Adrenal gland (tissue), 12 donors: ENCODE results near the gene POU2F3. TPM values are rescaled to one million over a fixed set of nuclear protein-coding genes. Genes with fewer than 3 reads are reported as not detected.

Experiments
- DNase-seq, 7 donors: peaks; one replicate each; pipeline ENCODE4 v3.0.0-alpha.2; 2019 to 2020
- H3K27ac ChIP-seq, 5 donors: fragments of 200-600 bp; sonication (generic) in 4 of 5; 1 replicate in 3 of 5; 2 replicates in 2 of 5; pipeline versions ENCODE4 v1.5.1 to v1.8.0; 2016 to 2020; ENCODE audit warnings: mild to moderate bottlenecking in 1 of 5
- H3K27me3 ChIP-seq: fragments of 200-600 bp; 2 replicates; pipeline ENCODE4 v1.8.0; 2021
- H3K36me3 ChIP-seq, 2 donors: fragments of 200-600 bp; replicated peaks in 1 of 2; 1 replicate in 1 of 2; 2 replicates in 1 of 2; pipeline versions ENCODE4 v1.5.1 to v1.8.0; 2018 to 2022
- H3K4me1 ChIP-seq, 2 donors: fragments of 200-600 bp; replicated peaks in 1 of 2; 1 replicate in 1 of 2; 2 replicates in 1 of 2; pipeline versions ENCODE4 v1.5.1 to v1.8.0; 2018 to 2021
- H3K4me3 ChIP-seq, 4 donors: fragments of 200-600 bp; sonication (generic) in 3 of 4; one replicate each; pipeline ENCODE4 v1.5.1; 2016 to 2018
- H3K9me3 ChIP-seq, 3 donors: fragments of 200-600 bp; sonication (generic) in 1 of 3; replicated peaks in 1 of 3; 1 replicate in 2 of 3; 2 replicates in 1 of 3; pipeline versions ENCODE4 v1.5.1 to v1.8.0; 2016 to 2021
- CTCF ChIP-seq, 6 experiments: fragments of 450-650 bp in 4 of 6; fragments of 200-600 bp in 2 of 6; sonication (generic) in 1 of 6; IDR thresholded peaks; 1 replicate in 5 of 6; 2 replicates in 1 of 6; pipeline versions ENCODE4 v1.5.1 to v1.8.0; 2016 to 2021; ENCODE audit warnings: antibody characterized with exemption in 6 of 6, mild to moderate bottlenecking in 2 of 6, moderate library complexity in 1 of 6
- POLR2A ChIP-seq, 2 donors: fragments of 450-650 bp; IDR thresholded peaks; one replicate each; pipeline ENCODE4 v1.6.1; 2017; ENCODE audit warnings: antibody characterized with exemption in 2 of 2, mild to moderate bottlenecking in 2 of 2, moderate library complexity in 1 of 2
- WGBS, 4 donors: extraction: QIAGEN DNeasy Blood & Tissue Kit in 2 of 4; methylation state at CpG; one replicate each; pipeline versions ENCODE4 v1.1.5 to v1.1.7; 2013 to 2017; 5-methylcytosine and 5-hydroxymethylcytosine counted together
- intact Hi-C, 2 donors: fragments of 100-400 bp; cut with DNase I; formaldehyde crosslinking; loops; one replicate each; pipeline versions ENCODE4 v1.14.1 to v1.15.0; 2022 to 2023
- polyA plus RNA-seq, 3 donors: library from polyadenylated mRNA; stranded (reverse); fragments of 200-250 nt in 2 of 3; fragments of 350-450 nt in 1 of 3; fragmentation: Illumina TruSeq in 1 of 3; extraction: RNeasy Lipid Tissue Mini Kit (QIAGEN cat#74804) in 1 of 3; gene quantifications; one replicate each; pipeline ENCODE4 v1.2.3, GENCODE V29; 2013 to 2014
- total RNA-seq, 9 donors: library from RNA; depleted of rRNA in 4 of 9; stranded (reverse); fragments of >200 nt in 4 of 9; fragments of 120-200 nt in 1 of 9; fragmentation: NEBNext Ultra II Directional in 1 of 9; extraction: Animal tissue kit (Norgen Biotek cat#: 25700) in 1 of 9; gene quantifications; one replicate each; pipeline versions ENCODE4 v1.1.0 to v1.2.4, GENCODE V29; 2013 to 2023
- donor health status: healthy with polysubstance abuse.
- donor health status: Bipolar disorder and iron deficiency.
- donor health status: DM: yes; HTN: yes; CAD: no.
- donor health status: DM: no; HTN: no; CAD: no.
- donor health status: DM: no; HTN: no; CAD: no.
- donor health status: DM: yes; HTN: yes; CAD: no.

The POU2F3 gene
- total and polyA plus RNA-seq, 12 donors = 0.07 to 1.4 (median 0.17) TPM; not detected in 3

- no peaks in the 10 kb centered on the region for H3K9me3 ChIP-seq
- H3K4me3 ChIP-seq = no peak overlapping the region
- peak overlapping the region in 2 of 5 donors; percentile 65 to 80 for H3K27ac ChIP-seq
- peaks cover 7 to 23% of the 10 kb centered on the region in 2 donors for H3K4me1 ChIP-seq
- H3K27me3 ChIP-seq = no peaks in the 10 kb centered on the region
- WGBS, 4 donors = 58 to 71% (median 66%) methylated on average over 11 to 13 of the region's 13 CpGs
- DNase-seq = no peak
- H3K36me3 ChIP-seq = no peaks in the 10 kb centered on the region
- intact Hi-C loops = loop anchor here in 1 of 2 donors (5.0 kb wide), 1 partner anchor 54 kb away; no protein-coding TSS in a partner anchor
- TF ChIP-seq POLR2A (IDR thresholded peaks at IDR 0.05) (no peak), CTCF (IDR thresholded peaks at IDR 0.05) (no peak)
Measured at GRCh38 chr11:120226714-120227113, 13.2 kb upstream of the POU2F3 start.

- H3K36me3 ChIP-seq = no peaks in the 10 kb centered on the region
- intact Hi-C loops = loop anchor here in 1 of 2 donors (5.0 kb wide), 1 partner anchor 55 kb away; no protein-coding TSS in a partner anchor
- no peak for DNase-seq
- no peak overlapping the region for H3K4me3 ChIP-seq
- no peaks in the 10 kb centered on the region for H3K27me3 ChIP-seq
- peak overlapping the region in 2 of 5 donors; percentile 65 to 80 for H3K27ac ChIP-seq
- no peak for TF ChIP-seq POLR2A (IDR thresholded peaks at IDR 0.05)
- no peak for TF ChIP-seq CTCF (IDR thresholded peaks at IDR 0.05)
- peaks cover 7 to 23% of the 10 kb centered on the region in 2 donors for H3K4me1 ChIP-seq
- no peaks in the 10 kb centered on the region for H3K9me3 ChIP-seq
- whole genome bisulfite sequencing, 4 donors = 78 to 93% (median 88%) methylated on average over 4 to 5 of the region's 5 CpGs
Measured at GRCh38 chr11:120227228-120227852, 12.6 kb upstream of the POU2F3 start.

DNA sequence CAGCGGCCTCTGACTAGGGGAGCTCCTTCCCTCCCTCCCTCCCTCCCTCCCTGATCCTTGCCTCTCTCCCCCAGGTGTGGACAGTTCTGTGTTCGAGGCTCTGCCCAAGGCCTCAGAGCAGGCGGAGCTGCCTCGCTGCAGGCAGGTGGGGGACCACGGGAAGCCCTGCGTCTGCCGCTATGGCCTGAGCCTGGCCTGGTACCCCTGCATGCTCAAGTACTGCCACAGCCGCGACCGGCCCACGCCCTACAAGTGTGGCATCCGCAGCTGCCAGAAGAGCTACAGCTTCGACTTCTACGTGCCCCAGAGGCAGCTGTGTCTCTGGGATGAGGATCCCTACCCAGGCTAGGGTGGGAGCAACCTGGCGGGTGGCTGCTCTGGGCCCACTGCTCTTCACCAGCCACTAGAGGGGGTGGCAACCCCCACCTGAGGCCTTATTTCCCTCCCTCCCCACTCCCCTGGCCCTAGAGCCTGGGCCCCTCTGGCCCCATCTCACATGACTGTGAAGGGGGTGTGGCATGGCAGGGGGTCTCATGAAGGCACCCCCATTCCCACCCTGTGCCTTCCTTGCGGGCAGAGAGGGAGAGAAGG, 11.1 kb upstream of the POU2F3 start:
- H3K27me3 ChIP-seq = no peaks in the 10 kb centered on the region
- no peaks in the 10 kb centered on the region for H3K36me3 ChIP-seq
- peak in 1 of 7 donors; percentile 50 for DNase-seq
- H3K4me3 ChIP-seq = no peak overlapping the region
- intact Hi-C loops = loop anchor here in 1 of 2 donors (5.0 kb wide), 1 partner anchor 57 kb away; no protein-coding TSS in a partner anchor
- 81 to 100% (median 83%) methylated on average over 1 to 16 of the region's 16 CpGs for WGBS, 4 donors
- peak overlapping the region in 1 of 5 donors; percentile 6 for H3K27ac ChIP-seq
- no peak for TF ChIP-seq POLR2A (IDR thresholded peaks at IDR 0.05)
- no peak for TF ChIP-seq CTCF (IDR thresholded peaks at IDR 0.05)
- H3K4me1 ChIP-seq = peaks cover 7 to 17% of the 10 kb centered on the region in 2 donors
- no peaks in the 10 kb centered on the region for H3K9me3 ChIP-seq
